NCI-H128 (cell line): ENCODE results near the gene MAGEC1.
"Not testable (repeated sequence)": the region's sequence is repeated elsewhere in the genome, so short reads cannot be mapped to it uniquely, and the experiment has no call there.

Experiments
- DNase-seq: peaks from one replicate; lab custom pipeline; 2025; ENCODE audit not compliant: unreplicated experiment; lab: John Stamatoyannopoulos, UW

Gene MAGEC1

DNA sequence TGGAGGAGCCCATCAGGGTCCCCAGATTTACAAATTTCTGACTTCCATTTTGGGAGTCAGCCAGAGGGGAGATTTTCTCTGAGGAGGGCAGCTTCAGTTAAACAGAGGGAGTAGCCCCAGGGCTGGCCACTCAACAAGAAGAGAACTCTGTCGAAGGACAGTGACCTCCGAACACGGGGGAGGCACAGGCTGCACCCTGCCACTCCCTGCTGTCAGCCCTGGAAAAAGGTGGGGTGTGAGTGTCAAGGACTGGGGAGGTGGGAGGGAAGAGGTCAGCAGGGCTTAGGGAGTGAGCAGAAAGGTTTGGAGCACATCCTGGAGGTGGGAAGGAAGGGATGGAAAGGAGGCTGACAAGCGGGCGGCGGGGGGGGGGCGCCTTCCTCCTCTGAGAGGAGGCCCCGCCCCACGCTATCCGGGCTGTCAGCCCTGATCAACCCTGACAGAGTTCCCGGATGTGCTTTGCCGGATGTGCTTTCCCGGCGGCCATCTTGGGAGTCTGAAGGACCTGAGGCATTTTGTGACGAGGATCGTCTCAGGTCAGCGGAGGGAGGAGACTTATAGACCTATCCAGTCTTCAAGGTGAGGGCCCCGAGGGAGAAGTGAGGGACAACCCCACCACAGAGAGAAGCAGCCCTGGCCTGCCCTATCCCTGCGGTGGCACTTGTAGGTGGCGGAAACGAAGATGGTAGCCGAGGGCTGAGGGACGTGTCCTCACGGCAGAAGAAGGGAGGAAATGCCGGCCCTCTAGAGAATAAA lies at the start of gene MAGEC1:
Gene MAGEC1 (plus strand): TSS at position 495 of the 756 bp plus-strand sequence. CDS start 1,179 bp downstream, outside the sequence.
- no peak for DNase-seq

GRCh38 chrX:141857479-141857878 lies 46.2 kb upstream of the MAGEC1 start:
- DNase-seq = no peak

- no peak for DNase-seq
Observed at GRCh38 chrX:141879616-141880015, 24.1 kb upstream of the MAGEC1 start.

DNA sequence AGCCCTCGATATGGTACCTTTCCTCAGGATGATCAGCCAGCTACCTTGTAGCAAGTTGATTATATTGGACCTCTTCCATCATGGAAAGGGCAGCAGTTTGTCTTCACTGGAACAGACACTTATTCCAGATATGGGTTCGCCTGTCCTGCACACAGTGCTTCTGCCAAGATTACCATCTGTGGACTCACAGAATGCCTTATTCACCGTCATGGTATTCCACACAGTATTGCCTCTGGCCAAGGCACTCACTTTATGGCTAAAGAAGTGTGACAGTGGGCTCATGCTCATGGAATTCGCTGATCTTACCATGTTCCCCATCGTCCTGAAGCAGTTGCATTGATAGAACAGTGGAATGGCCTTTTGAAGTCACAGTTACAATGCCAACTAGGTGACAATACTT lies 14.9 kb upstream of the MAGEC1 start:
- not testable (repeated sequence) for DNase-seq

- DNase-seq = no peak
Observed at GRCh38 chrX:141894733-141895132, 9.0 kb upstream of the MAGEC1 start.

GRCh38 chrX:141897690-141898089 lies 6.0 kb upstream of the MAGEC1 start:
- no peak for DNase-seq

DNA sequence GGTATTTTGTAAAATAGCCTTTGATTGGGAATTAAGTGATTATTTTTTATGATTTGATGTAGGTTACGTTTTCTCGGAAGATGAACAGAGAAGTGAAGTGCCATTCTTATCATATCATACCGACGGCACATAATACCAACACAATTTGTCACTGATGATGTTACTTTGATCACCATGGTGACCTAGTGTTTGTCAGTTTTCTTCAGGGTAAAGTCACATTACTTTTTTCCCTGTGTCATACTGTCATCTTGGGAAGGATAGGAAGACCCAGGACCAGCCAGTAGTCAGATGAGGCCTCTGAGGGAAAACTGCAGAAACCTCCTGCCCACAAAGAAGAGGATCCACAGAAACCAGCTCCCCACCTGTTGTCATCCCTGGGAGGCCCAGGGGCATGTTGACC lies 1.3 kb upstream of the MAGEC1 start:
- DNase-seq = no peak

DNA sequence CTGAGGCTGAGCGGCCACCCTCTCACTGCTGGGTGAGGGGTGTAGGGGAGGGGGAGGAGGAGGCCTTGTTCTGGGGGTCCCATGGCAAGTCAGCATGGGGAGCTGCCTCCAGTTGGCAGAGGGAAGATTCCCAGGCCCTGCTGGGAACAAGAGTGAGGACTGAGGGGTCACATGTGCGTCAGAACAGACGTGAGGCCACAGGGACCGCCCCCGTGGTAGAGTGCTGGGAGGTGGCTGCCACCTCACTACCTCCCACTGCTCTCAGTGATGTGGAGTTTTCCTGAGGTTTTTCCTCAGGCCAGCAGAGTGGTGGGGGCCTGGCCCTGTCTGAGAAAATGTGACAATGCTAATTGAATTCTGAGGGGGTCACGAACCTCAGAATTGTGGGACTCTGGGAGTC lies 568 bp downstream of the MAGEC1 start:
- DNase-seq = no peak

DNA sequence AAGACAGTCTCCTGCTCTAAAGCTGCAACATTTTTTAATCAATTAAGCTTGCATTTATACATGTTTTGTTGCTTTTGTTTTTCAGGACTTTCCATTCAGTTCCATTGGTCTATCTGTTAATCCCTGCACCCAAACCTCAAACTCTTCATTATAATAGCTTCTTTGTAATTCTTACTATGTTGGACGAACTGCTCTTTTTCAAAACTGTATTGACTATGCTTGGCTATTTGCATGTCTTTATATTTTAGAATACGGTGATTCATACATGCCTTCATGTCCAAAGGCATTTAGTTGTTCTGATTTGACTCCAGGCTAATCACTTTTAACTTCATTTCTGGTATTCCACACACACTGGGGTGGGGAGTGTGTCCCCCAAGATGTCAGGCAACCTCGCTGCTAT lies 14.1 kb downstream of the MAGEC1 start:
- DNase-seq = no peak

DNA sequence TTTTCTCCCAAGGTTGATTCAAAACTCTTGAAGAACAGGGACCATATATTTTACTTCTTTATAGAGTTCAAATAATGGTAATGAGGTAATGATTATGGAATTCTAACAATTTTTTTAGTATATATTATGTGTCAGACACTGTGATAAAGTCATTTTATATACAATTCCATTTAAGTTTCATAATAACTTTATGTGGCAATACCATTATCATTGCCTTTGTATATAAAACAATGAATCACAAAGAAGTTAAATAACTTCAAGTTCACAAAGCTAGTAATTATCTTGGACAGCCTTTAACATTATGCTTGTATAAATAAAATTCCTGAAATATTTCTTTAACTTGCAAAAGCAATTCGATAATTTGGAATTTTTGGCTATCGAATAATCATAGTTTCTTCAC lies 20.6 kb downstream of the MAGEC1 start:
- no peak for DNase-seq

GRCh38 chrX:141928432-141928831 lies 24.7 kb downstream of the MAGEC1 start:
- no peak for DNase-seq

GRCh38 chrX:141934059-141934641 lies 30.5 kb downstream of the MAGEC1 start:
- no peak for DNase-seq

GRCh38 chrX:141935645-141936044 lies 32.0 kb downstream of the MAGEC1 start:
- DNase-seq = no peak

- DNase-seq = no peak
Observed at GRCh38 chrX:141936080-141936479, 32.4 kb downstream of the MAGEC1 start.

DNA sequence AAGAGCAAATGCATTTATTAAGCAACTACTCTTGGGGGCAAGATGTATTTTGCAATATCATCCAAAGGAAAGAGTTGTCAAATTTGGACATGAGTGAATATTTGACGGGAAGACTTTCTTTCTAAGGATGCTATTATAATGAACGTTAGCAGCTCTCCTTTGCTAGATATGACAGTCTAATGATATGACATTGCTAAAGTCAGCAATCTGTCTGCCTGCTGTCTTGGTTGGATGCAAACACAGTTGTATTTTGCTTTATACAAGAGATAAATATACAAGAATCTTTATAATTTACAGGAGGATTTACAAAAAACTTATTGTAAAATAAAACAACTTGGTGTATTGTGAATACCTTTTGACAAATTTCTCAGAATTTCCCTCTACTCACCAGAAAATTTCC lies 37.5 kb downstream of the MAGEC1 start:
- no peak for DNase-seq

DNA sequence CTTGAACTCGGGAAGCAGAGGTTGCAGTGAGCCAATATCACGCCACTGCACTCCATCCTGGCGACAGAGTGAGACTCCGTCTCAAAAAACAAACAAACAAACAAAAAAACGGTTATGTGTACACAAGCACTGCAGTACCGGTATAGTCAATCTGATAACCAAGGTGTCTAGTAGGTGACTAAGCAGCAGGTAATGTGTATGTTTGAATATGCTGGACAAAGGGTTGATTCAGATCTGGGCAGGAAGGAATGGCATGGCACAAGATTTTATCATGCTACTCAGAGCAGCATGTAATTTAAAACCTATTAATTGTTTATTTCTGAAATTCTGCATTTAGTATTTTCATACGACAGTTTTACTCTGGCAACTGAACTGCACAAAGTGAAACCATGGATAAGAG lies 41.7 kb downstream of the MAGEC1 start:
- DNase-seq = no peak

- no peak for DNase-seq
Observed at GRCh38 chrX:141947350-141947749, 43.7 kb downstream of the MAGEC1 start.

- DNase-seq = no peak
Observed at GRCh38 chrX:141952603-141953002, 48.9 kb downstream of the MAGEC1 start.

GRCh38 chrX:141958675-141959074 lies 55.0 kb downstream of the MAGEC1 start:
- no peak for DNase-seq
